ENCODE measurements around the gene TRIM38. TPM values are rescaled to one million over a fixed set of nuclear protein-coding genes. Genes with fewer than 3 reads are reported as not detected.
"Not testable (repeated sequence)": the region's sequence is repeated elsewhere in the genome, so short reads cannot be mapped to it uniquely, and the experiment has no call there.

Gene TRIM38
- total RNA-seq, 4 donors from 2014 or later = 2.2 to 6.7 (median 4.6) TPM

DNA sequence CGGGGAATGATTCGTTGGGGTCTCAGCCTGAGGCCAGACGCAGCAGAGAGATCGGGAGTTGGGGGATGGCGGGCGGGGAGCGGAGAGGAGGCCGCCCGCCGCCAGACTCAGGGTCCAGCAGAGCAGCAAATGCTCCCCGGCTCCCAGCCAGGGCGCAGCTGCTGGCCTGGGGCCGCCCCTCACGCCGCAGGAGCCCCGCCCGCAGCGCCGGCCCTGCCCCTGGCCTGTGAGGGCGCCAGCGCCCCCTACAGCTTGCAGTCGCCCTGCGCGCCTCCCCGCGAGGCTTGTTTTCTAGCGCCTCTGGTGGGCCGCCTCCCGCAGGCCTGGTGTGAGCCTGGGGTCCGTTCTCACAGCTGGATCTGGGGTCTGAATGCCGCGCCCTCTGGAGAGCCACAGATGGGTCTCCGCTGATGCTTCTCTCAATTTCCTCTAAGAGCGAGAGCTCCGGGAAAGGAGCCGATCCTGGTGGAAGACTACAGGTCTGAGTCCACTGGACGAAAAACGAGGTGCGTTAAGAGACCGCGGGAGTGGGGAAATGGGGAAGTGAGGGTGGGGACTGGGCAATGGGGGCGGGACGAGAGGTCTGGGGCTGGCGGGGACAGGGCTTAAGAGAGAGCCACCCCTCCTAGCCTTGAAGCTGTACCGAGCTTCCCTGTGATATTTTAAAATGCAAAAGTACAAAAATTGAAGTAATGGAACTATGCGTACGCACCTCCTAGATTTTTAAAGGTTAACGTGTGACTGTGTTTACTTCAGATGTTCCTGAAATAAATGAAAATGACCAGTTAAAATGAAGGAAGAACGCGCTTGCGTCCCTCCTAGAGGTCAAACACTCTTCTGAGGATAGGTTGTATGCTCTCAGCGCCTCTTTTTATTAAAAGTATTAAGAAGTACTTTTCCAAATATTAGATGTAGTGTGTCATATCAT, 30.1 kb downstream of the TRIM38 start:
- DNase-seq = peak; percentile 83 to 93
- in situ Hi-C loops (cut with MboI; ENCODE audit: low sequenced_read_pairs in 4 of 4) (no loop called here), intact Hi-C loops (cut with DNase I; ENCODE audit: low total_unique reads) (loop anchor here (1.0 to 2.0 kb wide), 2 partner anchors 204 to 1272 kb away; no protein-coding TSS in a partner anchor)
- H3K4me1 ChIP-seq = peaks cover 4 to 6% of the 10 kb centered on the region in 2 donors
- H3K4me3 ChIP-seq = peak overlapping the region; percentile 63 to 74 (median 70)
- no peaks in the 10 kb centered on the region for H3K27me3 ChIP-seq
- H3K9me3 ChIP-seq = no peaks in the 10 kb centered on the region
- ATAC-seq = peak; percentile 88 to 90
- peak; percentile 75 to 76 for TF ChIP-seq POLR2A (IDR thresholded peaks at IDR 0.05)
- TF ChIP-seq, protein P1, sequence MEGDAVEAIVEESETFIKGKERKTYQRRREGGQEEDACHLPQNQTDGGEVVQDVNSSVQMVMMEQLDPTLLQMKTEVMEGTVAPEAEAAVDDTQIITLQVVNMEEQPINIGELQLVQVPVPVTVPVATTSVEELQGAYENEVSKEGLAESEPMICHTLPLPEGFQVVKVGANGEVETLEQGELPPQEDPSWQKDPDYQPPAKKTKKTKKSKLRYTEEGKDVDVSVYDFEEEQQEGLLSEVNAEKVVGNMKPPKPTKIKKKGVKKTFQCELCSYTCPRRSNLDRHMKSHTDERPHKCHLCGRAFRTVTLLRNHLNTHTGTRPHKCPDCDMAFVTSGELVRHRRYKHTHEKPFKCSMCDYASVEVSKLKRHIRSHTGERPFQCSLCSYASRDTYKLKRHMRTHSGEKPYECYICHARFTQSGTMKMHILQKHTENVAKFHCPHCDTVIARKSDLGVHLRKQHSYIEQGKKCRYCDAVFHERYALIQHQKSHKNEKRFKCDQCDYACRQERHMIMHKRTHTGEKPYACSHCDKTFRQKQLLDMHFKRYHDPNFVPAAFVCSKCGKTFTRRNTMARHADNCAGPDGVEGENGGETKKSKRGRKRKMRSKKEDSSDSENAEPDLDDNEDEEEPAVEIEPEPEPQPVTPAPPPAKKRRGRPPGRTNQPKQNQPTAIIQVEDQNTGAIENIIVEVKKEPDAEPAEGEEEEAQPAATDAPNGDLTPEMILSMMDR (IDR thresholded peaks at IDR 0.05 in 4 of 5, conservative IDR thresholded peaks at IDR 0.05 in 1 of 5) = peak; percentile 90 to 100 (median 96)
- peak overlapping the region; percentile 83 to 95 (median 90) for H3K27ac ChIP-seq
- H3K36me3 ChIP-seq = no peaks in the 10 kb centered on the region

DNA sequence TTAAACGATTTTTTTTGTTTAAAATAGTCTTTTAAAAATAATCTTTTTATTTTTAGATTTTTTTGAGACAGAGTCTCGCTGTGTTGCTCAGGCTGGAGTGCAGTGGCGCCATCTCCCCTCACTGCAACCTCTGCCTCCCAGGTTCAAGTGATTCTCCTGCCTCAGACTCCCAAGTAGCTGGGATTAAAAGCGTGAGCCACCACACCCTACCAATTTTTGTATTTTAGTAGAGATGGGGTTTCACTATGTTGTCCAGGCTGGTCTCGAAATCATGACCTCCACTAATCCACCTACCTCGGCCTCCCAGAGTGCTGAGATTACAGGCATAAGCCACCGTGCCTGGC, 30.7 kb downstream of the TRIM38 start:
- ATAC-seq; H3K36me3 ChIP-seq; DNase-seq; H3K4me1 ChIP-seq; in situ Hi-C loops (cut with MboI; ENCODE audit: low sequenced_read_pairs in 4 of 4); H3K27me3 ChIP-seq; H3K9me3 ChIP-seq: not testable (repeated sequence)
- Histone ChIP-seq H3K27ac (peak overlapping the region; percentile 83 to 95 (median 90)), H3K4me3 (peak overlapping the region; percentile 63 to 74 (median 70))
- intact Hi-C loops (cut with DNase I; ENCODE audit: low total_unique reads) = loop anchor here (2.0 kb wide), 1 partner anchor 1273 kb away; no protein-coding TSS in a partner anchor

DNA sequence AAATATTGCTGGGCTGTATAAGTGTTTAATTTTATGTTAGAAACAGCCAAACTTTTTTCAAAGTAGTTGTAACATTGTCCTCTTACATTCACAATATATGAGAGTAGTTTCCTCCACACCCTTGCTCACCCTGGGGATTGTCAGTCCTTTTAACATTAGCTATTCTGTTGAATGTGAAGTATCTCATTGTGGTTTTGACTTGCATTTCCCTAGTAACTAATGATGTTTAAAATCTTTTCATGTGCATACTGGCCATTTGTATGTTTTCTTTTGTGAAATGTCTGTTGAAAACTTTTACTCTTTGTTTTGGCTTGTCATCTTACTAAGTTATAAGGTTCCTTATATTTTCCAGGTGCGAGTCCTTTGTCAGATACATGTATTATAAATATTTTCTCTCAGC, 32.9 kb downstream of the TRIM38 start:
- H3K9me3 ChIP-seq = no peaks in the 10 kb centered on the region
- peaks cover 4 to 6% of the 10 kb centered on the region in 2 donors for H3K4me1 ChIP-seq
- H3K36me3 ChIP-seq = no peaks in the 10 kb centered on the region
- intact Hi-C loops (cut with DNase I; ENCODE audit: low total_unique reads) = no loop called here
- H3K27ac ChIP-seq = no peak overlapping the region
- in situ Hi-C loops (cut with MboI; ENCODE audit: low sequenced_read_pairs in 4 of 4) = no loop called here
- no peaks in the 10 kb centered on the region for H3K27me3 ChIP-seq
- no peak overlapping the region for H3K4me3 ChIP-seq
- no peak for TF ChIP-seq POLR2A (IDR thresholded peaks at IDR 0.05)
- TF ChIP-seq, protein P1 (IDR thresholded peaks at IDR 0.05 in 4 of 5, conservative IDR thresholded peaks at IDR 0.05 in 1 of 5) = no peak
- ATAC-seq (no peak), DNase-seq (no peak)

DNA sequence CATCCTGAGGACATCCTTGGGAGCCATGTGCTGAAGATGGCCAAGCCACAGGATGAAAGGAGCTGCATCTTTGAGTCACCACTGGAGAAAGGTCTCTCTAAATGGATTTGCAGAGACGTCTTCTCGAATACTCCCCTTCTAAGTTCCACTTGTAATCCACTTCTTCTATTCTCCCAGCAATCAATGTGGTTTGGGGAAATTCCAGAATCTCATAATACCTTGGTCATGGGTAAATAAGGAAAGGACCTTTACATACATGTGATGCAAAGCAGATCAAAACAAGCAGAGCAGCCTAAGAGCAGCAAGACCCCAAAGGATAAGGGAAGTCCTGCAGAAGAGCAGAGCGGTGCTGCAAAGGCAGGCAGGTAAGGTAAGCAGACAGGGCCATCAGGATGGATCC, 35.3 kb downstream of the TRIM38 start:
- ATAC-seq (no peak), DNase-seq (no peak)
- intact Hi-C loops (cut with DNase I; ENCODE audit: low total_unique reads) = no loop called here
- no peaks in the 10 kb centered on the region for H3K9me3 ChIP-seq
- H3K27me3 ChIP-seq = no peaks in the 10 kb centered on the region
- TF ChIP-seq, protein P1 (IDR thresholded peaks at IDR 0.05 in 4 of 5, conservative IDR thresholded peaks at IDR 0.05 in 1 of 5) = no peak
- no peak for TF ChIP-seq POLR2A (IDR thresholded peaks at IDR 0.05)
- H3K4me1 ChIP-seq = peaks cover 4 to 6% of the 10 kb centered on the region in 2 donors
- in situ Hi-C loops (cut with MboI; ENCODE audit: low sequenced_read_pairs in 4 of 4) = no loop called here
- no peak overlapping the region for H3K4me3 ChIP-seq
- no peaks in the 10 kb centered on the region for H3K36me3 ChIP-seq
- no peak overlapping the region for H3K27ac ChIP-seq

DNA sequence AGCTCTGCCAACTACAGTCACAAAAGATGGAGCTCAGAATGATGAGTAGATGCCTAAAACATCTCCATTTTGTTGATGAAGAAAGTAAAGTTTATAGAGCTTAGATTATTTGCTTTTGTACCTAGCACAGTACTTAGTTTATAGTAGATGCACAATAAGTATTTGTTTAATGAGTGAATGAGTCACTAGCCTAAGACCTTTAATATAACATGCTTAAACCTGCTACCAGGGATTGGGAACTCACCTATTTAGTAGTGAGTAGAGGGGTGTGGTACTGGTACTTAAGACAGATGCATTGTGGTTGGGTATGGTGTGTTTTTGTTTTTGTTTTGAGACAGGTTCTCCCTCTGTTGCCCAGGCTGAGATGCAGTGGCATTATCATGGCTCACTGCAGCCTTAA, 35.8 kb downstream of the TRIM38 start:
- Histone ChIP-seq H3K36me3 (no peaks in the 10 kb centered on the region), H3K4me3 (no peak overlapping the region), H3K27ac (no peak overlapping the region), H3K27me3 (no peaks in the 10 kb centered on the region), H3K9me3 (no peaks in the 10 kb centered on the region), H3K4me1 (peaks cover 1 to 4% of the 10 kb centered on the region in 2 donors)
- intact Hi-C loops (cut with DNase I; ENCODE audit: low total_unique reads) (no loop called here), in situ Hi-C loops (cut with MboI; ENCODE audit: low sequenced_read_pairs in 4 of 4) (no loop called here)
- TF ChIP-seq, protein P1 (IDR thresholded peaks at IDR 0.05 in 4 of 5, conservative IDR thresholded peaks at IDR 0.05 in 1 of 5) = no peak
- TF ChIP-seq POLR2A (IDR thresholded peaks at IDR 0.05) = no peak
- ATAC-seq = no peak
- no peak for DNase-seq

DNA sequence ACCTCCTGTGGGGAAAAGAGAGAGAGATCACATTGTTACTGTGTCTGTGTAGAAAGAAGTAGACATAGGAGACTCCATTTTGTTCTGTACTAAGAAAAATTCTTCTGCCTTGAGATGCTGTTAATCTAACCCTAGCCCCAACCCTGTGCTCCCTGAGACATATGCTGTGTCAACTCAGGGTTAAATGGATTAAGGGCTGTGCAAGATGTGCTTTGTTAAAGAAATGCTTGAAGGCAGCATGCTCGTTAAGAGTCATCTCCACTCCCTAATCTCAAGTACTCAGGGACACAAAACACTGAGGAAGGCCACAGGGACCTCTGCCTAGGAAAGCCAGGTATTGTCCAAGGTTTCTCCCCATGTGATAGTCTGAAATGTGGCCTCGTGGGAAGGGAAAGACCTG, 36.6 kb downstream of the TRIM38 start:
- intact Hi-C loops (cut with DNase I; ENCODE audit: low total_unique reads); H3K4me1 ChIP-seq; ATAC-seq; H3K9me3 ChIP-seq; H3K27me3 ChIP-seq; H3K27ac ChIP-seq; DNase-seq; H3K4me3 ChIP-seq; H3K36me3 ChIP-seq; in situ Hi-C loops (cut with MboI; ENCODE audit: low sequenced_read_pairs in 4 of 4): not testable (repeated sequence)
